IMR-90 (cell line): ENCODE measurements around the gene ARHGEF6. TPM values are rescaled to one million over a fixed set of nuclear protein-coding genes. Genes with fewer than 3 reads are reported as not detected.

Experiments used
- ATAC-seq: fragments of 200-7000 bp; cut with Tn5 transposase; 2 replicates; pipeline ENCODE4 v1.9.1; 2020; ENCODE audit warnings: low read depth, mild to moderate bottlenecking, moderate library complexity
- BruUV-seq: library from RNA; stranded (reverse); fragments of 400-500 nt; replicated peaks from 2 replicates; lab custom pipeline; 2021; lab: Mats Ljungman, UMichigan
- CTCF ChIA-PET: fragments of 300-600 bp; formaldehyde crosslinking; extraction: SDS; loops from one replicate; lab custom pipeline; 2021; ENCODE audit warnings: antibody characterized with exemption; lab: Yijun Ruan, JAX
- POLR2A ChIA-PET: fragments of 300-600 bp; sonication (Branson Sonifier 250); formaldehyde crosslinking; loops from one replicate; lab custom pipeline; 2022; ENCODE audit warnings: antibody characterized with exemption; ENCODE audit not compliant: unreplicated experiment; lab: Charles Lee
- DNase-seq: peaks from one replicate; pipeline ENCODE4 v3.0.0; 2013
- H2AFZ ChIP-seq: replicated peaks from 2 replicates; pipeline ENCODE3; 2013; ENCODE audit warnings: low read length, mild to moderate bottlenecking; ENCODE audit not compliant: poor library complexity
- H2AK5ac ChIP-seq: 2 replicates; pipeline ENCODE4 v1.6.1; 2013; ENCODE audit warnings: low read depth, low read length, inconsistent platforms
- H2AK9ac ChIP-seq: replicated peaks from 2 replicates; pipeline ENCODE3; 2013; ENCODE audit warnings: mild to moderate bottlenecking, low read depth, low read length, moderate library complexity; ENCODE audit not compliant: poor library complexity
- H2BK120ac ChIP-seq: 2 replicates; pipeline ENCODE4 v1.6.1; 2013; ENCODE audit warnings: low read depth, low read length, inconsistent platforms
- H2BK15ac ChIP-seq: 3 replicates; pipeline ENCODE4 v1.6.1; 2013; ENCODE audit warnings: low read depth, low read length, inconsistent platforms
- H2BK20ac ChIP-seq: 2 replicates; pipeline ENCODE4 v1.6.1; 2013; ENCODE audit warnings: low read depth, mild to moderate bottlenecking, inconsistent platforms, low read length, moderate library complexity
- H2BK5ac ChIP-seq: 2 replicates; pipeline ENCODE4 v1.6.1; 2013; ENCODE audit warnings: mild to moderate bottlenecking, low read depth, low read length, inconsistent platforms; ENCODE audit not compliant: poor library complexity, severe bottlenecking
- H3K14ac ChIP-seq: replicated peaks from 2 replicates; pipeline ENCODE4 v1.6.1; 2013; ENCODE audit warnings: low read depth, low read length, inconsistent platforms
- H3K18ac ChIP-seq: 2 replicates; pipeline ENCODE4 v1.6.1; 2013; ENCODE audit warnings: low read depth, low read length, control low read depth
- H3K23ac ChIP-seq: 2 replicates; pipeline ENCODE4 v1.6.1; 2013; ENCODE audit warnings: low read depth, low read length, inconsistent platforms
- H3K27ac ChIP-seq: 2 replicates; pipeline ENCODE4 v1.5.1; 2013; ENCODE audit warnings: mild to moderate bottlenecking, control low read depth, low read length; ENCODE audit not compliant: insufficient read depth
- H3K27me3 ChIP-seq: 2 replicates; pipeline ENCODE4 v1.6.1; 2013; ENCODE audit warnings: low read length; ENCODE audit not compliant: control insufficient read depth, insufficient read depth
- H3K36me3 ChIP-seq: 2 replicates; pipeline ENCODE4 v1.6.1; 2013; ENCODE audit warnings: low read length, mixed read lengths; ENCODE audit not compliant: control insufficient read depth, insufficient read depth
- H3K4ac ChIP-seq: 2 replicates; pipeline ENCODE4 v1.6.1; 2013; ENCODE audit warnings: low read depth, low read length, inconsistent platforms
- H3K4me1 ChIP-seq: 2 replicates; pipeline ENCODE4 v1.6.1; 2013; ENCODE audit warnings: low read length, mixed read lengths; ENCODE audit not compliant: control insufficient read depth, insufficient read depth
- H3K4me2 ChIP-seq: 2 replicates; pipeline ENCODE4 v1.6.1; 2013; ENCODE audit warnings: low read depth, mild to moderate bottlenecking, control low read depth, low read length, moderate library complexity
- H3K4me3 ChIP-seq: 2 replicates; pipeline ENCODE4 v1.5.1; 2013; ENCODE audit warnings: low read depth, mild to moderate bottlenecking, control low read depth, low read length, moderate library complexity; ENCODE audit not compliant: insufficient read depth
- H3K56ac ChIP-seq: 2 replicates; pipeline ENCODE4 v1.6.1; 2013; ENCODE audit warnings: low read length, inconsistent platforms; ENCODE audit not compliant: insufficient read depth; ENCODE audit errors: extremely low read depth
- H3K79me1 ChIP-seq, 2 experiments: 2 replicates each; pipeline ENCODE4 v1.6.1; 2013; ENCODE audit warnings: low read length in 2 of 2, inconsistent platforms in 1 of 2, low read depth in 1 of 2
- H3K9ac ChIP-seq: 2 replicates; pipeline ENCODE4 v1.6.1; 2013; ENCODE audit warnings: low read depth, low read length, control low read depth
- H3K9me1 ChIP-seq: 2 replicates; pipeline ENCODE4 v1.6.1; 2013; ENCODE audit warnings: low read length, inconsistent platforms; ENCODE audit not compliant: insufficient read depth
- H3K9me3 ChIP-seq: 2 replicates; pipeline ENCODE4 v1.6.1; 2013; ENCODE audit warnings: low read length; ENCODE audit not compliant: control insufficient read depth, insufficient read depth
- H4K20me1 ChIP-seq: 2 replicates; pipeline ENCODE4 v1.6.1; 2013; ENCODE audit warnings: low read length, inconsistent platforms; ENCODE audit not compliant: insufficient read depth
- H4K5ac ChIP-seq: 2 replicates; pipeline ENCODE4 v1.6.1; 2013; ENCODE audit warnings: mild to moderate bottlenecking, low read depth, low read length, control low read depth
- H4K8ac ChIP-seq, 2 experiments: 2 replicates each; pipeline ENCODE4 v1.6.1; 2013; ENCODE audit warnings: low read depth in 2 of 2, low read length in 2 of 2, control low read depth in 1 of 2, inconsistent platforms in 1 of 2
- H4K91ac ChIP-seq: 2 replicates; pipeline ENCODE4 v1.6.1; 2013; ENCODE audit warnings: low read depth, low read length, inconsistent platforms; ENCODE audit not compliant: insufficient read depth
- CEBPB ChIP-seq: IDR thresholded peaks from 2 replicates; pipeline ENCODE4 v1.6.1; 2012; ENCODE audit warnings: low read depth, low read length, improper control_type of control experiment
- MXI1 ChIP-seq: IDR thresholded peaks from 2 replicates; pipeline ENCODE4 v1.6.1; 2012; ENCODE audit warnings: low read depth, mild to moderate bottlenecking, low read length, moderate library complexity, borderline replicate concordance
- POLR2A ChIP-seq: IDR thresholded peaks from 2 replicates; pipeline ENCODE4 v1.6.1; 2012; ENCODE audit warnings: mild to moderate bottlenecking, low read depth, low read length
- RCOR1 ChIP-seq: IDR thresholded peaks from 2 replicates; pipeline ENCODE4 v1.6.1; 2012; ENCODE audit warnings: mild to moderate bottlenecking, low read length, improper control_type of control experiment; ENCODE audit not compliant: insufficient replicate concordance
- RFX5 ChIP-seq: IDR thresholded peaks from 2 replicates; pipeline ENCODE4 v1.8.0; 2012; ENCODE audit warnings: low read depth, mild to moderate bottlenecking, low read length, moderate library complexity
- SMC3 ChIP-seq: fragments of 150-350 bp; IDR thresholded peaks from 2 replicates; pipeline ENCODE4 v1.6.1; 2016; ENCODE audit warnings: low read depth, mild to moderate bottlenecking, antibody characterized with exemption, low read length, moderate library complexity
- WGBS, 2 experiments: methylation state at CpG; one replicate each; pipeline versions ENCODE4 v1.1.5 to v1.1.7; 2013; ENCODE audit warnings: missing lambda C conversion rate in 2 of 2; ENCODE audit not compliant: insufficient read length in 1 of 2; ENCODE audit errors: extremely low coverage in 2 of 2; 5-methylcytosine and 5-hydroxymethylcytosine counted together
- dilution Hi-C: fragments of 300-500 bp; cut with HindIII; formaldehyde crosslinking; loops from one replicate; pipeline ENCODE4 v1.14.3; 2018; ENCODE audit warnings: low sequenced_read_pairs; ENCODE audit not compliant: unreplicated experiment
- in situ Hi-C: fragments of 300-500 bp; cut with MboI; formaldehyde crosslinking; loops from 3 replicates; pipeline ENCODE4 v1.14.3; 2019; ENCODE audit warnings: low sequenced_read_pairs, inconsistent platforms, mixed read lengths
- intact Hi-C: fragments of 100-400 bp; cut with micrococcal nuclease; formaldehyde crosslinking; loops from 2 replicates; pipeline ENCODE4 v1.10.0; 2022
- polyA plus RNA-seq, 3 experiments: library from polyadenylated mRNA; depleted of rRNA; stranded (reverse); fragments of >200 nt; gene quantifications; 2 replicates each; pipeline ENCODE4 v1.2.3, GENCODE V29; 2012; ENCODE audit warnings: low replicate concordance in 1 of 3
- total RNA-seq: library from RNA; depleted of rRNA; stranded (reverse); fragments of >200 nt; gene quantifications from 2 replicates; pipeline ENCODE4 v1.2.3, GENCODE V29; 2012
- TF ChIP-seq, protein P1 (sequence below): fragments of 150-350 bp; IDR thresholded peaks from 2 replicates; pipeline ENCODE4 v1.6.1; 2017; ENCODE audit warnings: mild to moderate bottlenecking, antibody characterized with exemption, low read length, low read depth
- TF ChIP-seq, protein P2 (sequence below): conservative IDR thresholded peaks from 2 replicates; pipeline ENCODE4 v1.5.1; 2012; ENCODE audit warnings: mild to moderate bottlenecking, low read depth, low read length, improper control_type of control experiment
- TF ChIP-seq, protein P3 (sequence below): fragments of 150-350 bp; IDR thresholded peaks from 2 replicates; pipeline ENCODE4 v1.6.1; 2016; ENCODE audit warnings: low read depth, mild to moderate bottlenecking, low read length, moderate library complexity, borderline replicate concordance

Gene ARHGEF6
- total and polyA plus RNA-seq, 2 of the 4 experiments (the other 2 are of a cell fraction), result 2.1 to 2.7 TPM

DNA sequence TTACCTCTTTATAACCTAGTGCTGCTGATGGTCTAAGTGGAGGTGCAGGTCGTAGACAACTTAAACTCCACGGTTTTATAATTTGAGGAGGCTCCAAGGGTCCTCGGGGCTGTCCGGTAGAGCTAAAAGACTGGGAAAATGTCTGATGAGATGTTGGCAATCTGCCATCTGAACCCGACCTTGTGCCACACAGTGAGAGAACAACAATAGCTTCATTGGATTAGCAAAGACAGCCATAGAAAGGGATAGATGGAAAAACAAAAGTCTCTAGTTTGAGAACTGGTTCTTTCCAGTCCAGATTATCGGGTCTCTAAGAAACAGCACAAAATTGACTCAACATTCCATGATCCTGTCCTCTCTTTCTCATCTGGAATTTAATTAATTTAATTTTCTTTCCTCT lies 101.2 kb downstream of the ARHGEF6 start:
- Histone ChIP-seq H4K91ac (no peak overlapping the region), H3K79me1 (no peaks in the 10 kb centered on the region), H2BK120ac (no peak overlapping the region), H3K4me1 (no peaks in the 10 kb centered on the region), H3K9me3 (no peaks in the 10 kb centered on the region), H3K27ac (no peak overlapping the region), H3K14ac (no peak overlapping the region), H4K20me1 (no peaks in the 10 kb centered on the region), H2BK15ac (no peak overlapping the region), H2AK9ac (no peak overlapping the region), H3K23ac (no peak overlapping the region), H3K9ac (no peak overlapping the region), H3K56ac (no peak overlapping the region), H2AFZ (no peak overlapping the region), H3K18ac (no peak overlapping the region), H2BK20ac (no peak overlapping the region), H3K9me1 (no peaks in the 10 kb centered on the region), H3K4ac (no peak overlapping the region), H2AK5ac (no peak overlapping the region), H3K27me3 (no peaks in the 10 kb centered on the region; the same call in none of the 2 replicates), H3K4me3 (no peak overlapping the region), H3K36me3 (no peaks in the 10 kb centered on the region), H4K5ac (no peak overlapping the region), H4K8ac (no peak overlapping the region), H2BK5ac (no peak overlapping the region), H3K4me2 (no peak overlapping the region)
- POLR2A ChIA-PET, result no interaction called here
- ATAC-seq, result no peak
- DNase-seq, result no peak
- in situ Hi-C loops (no loop called here), intact Hi-C loops (no loop called here), dilution Hi-C loops (no loop called here)
- TF ChIP-seq RFX5 (no peak), MXI1 (no peak), RCOR1 (no peak), SMC3 (no peak), CEBPB (no peak), POLR2A (no peak)
- TF ChIP-seq, protein P1, sequence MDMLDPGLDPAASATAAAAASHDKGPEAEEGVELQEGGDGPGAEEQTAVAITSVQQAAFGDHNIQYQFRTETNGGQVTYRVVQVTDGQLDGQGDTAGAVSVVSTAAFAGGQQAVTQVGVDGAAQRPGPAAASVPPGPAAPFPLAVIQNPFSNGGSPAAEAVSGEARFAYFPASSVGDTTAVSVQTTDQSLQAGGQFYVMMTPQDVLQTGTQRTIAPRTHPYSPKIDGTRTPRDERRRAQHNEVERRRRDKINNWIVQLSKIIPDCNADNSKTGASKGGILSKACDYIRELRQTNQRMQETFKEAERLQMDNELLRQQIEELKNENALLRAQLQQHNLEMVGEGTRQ, result no peak
- TF ChIP-seq, protein P2, sequence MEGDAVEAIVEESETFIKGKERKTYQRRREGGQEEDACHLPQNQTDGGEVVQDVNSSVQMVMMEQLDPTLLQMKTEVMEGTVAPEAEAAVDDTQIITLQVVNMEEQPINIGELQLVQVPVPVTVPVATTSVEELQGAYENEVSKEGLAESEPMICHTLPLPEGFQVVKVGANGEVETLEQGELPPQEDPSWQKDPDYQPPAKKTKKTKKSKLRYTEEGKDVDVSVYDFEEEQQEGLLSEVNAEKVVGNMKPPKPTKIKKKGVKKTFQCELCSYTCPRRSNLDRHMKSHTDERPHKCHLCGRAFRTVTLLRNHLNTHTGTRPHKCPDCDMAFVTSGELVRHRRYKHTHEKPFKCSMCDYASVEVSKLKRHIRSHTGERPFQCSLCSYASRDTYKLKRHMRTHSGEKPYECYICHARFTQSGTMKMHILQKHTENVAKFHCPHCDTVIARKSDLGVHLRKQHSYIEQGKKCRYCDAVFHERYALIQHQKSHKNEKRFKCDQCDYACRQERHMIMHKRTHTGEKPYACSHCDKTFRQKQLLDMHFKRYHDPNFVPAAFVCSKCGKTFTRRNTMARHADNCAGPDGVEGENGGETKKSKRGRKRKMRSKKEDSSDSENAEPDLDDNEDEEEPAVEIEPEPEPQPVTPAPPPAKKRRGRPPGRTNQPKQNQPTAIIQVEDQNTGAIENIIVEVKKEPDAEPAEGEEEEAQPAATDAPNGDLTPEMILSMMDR, result no peak
- TF ChIP-seq, protein P3, sequence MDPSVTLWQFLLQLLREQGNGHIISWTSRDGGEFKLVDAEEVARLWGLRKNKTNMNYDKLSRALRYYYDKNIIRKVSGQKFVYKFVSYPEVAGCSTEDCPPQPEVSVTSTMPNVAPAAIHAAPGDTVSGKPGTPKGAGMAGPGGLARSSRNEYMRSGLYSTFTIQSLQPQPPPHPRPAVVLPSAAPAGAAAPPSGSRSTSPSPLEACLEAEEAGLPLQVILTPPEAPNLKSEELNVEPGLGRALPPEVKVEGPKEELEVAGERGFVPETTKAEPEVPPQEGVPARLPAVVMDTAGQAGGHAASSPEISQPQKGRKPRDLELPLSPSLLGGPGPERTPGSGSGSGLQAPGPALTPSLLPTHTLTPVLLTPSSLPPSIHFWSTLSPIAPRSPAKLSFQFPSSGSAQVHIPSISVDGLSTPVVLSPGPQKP, result no peak
- no TSS peak for BruUV-seq
- CTCF ChIA-PET, result no interaction called here
- 63% methylated on average over 4 of the region's 6 CpGs; no CpG with 5 or more reads in 1 of the 2 experiments for WGBS, 2 experiments
